Calu3 (cell line): ENCODE measurements around the gene SGMS2. TPM values are rescaled to one million over a fixed set of nuclear protein-coding genes. Genes with fewer than 3 reads are reported as not detected.
"Not testable (repeated sequence)": the region's sequence is repeated elsewhere in the genome, so short reads cannot be mapped to it uniquely, and the experiment has no call there.

Source experiments
- BruUV-seq: library from RNA; stranded (reverse); fragments of 400-500 nt; replicated peaks from 2 replicates; lab custom pipeline; 2021; lab: Mats Ljungman, UMichigan
- CTCF ChIA-PET: fragments of 300-600 bp; sonication (Branson Sonifier 250); formaldehyde crosslinking; loops from one replicate; lab custom pipeline; 2022; ENCODE audit warnings: antibody characterized with exemption; lab: Charles Lee
- DNase-seq: peaks from one replicate; pipeline ENCODE4 v3.0.0; 2022
- H3K27ac Mint-ChIP-seq: one replicate; pipeline ENCODE4 v1.8.0; 2022; ENCODE audit warnings: mixed read lengths; ENCODE audit not compliant: unreplicated experiment
- H3K27me3 Mint-ChIP-seq: one replicate; pipeline ENCODE4 v1.8.0; 2022; ENCODE audit warnings: mixed read lengths; ENCODE audit not compliant: unreplicated experiment
- H3K36me3 Mint-ChIP-seq: one replicate; pipeline ENCODE4 v1.8.0; 2022; ENCODE audit warnings: mild to moderate bottlenecking, moderate library complexity, mixed read lengths; ENCODE audit not compliant: insufficient read depth, unreplicated experiment
- H3K4me1 Mint-ChIP-seq: one replicate; pipeline ENCODE4 v1.8.0; 2022; ENCODE audit warnings: mild to moderate bottlenecking, low read depth, mixed read lengths; ENCODE audit not compliant: unreplicated experiment
- H3K4me3 Mint-ChIP-seq: one replicate; pipeline ENCODE4 v1.8.0; 2022; ENCODE audit warnings: mild to moderate bottlenecking, low read depth, moderate library complexity, mixed read lengths; ENCODE audit not compliant: unreplicated experiment
- H3K9me3 Mint-ChIP-seq: one replicate; pipeline ENCODE4 v1.8.0; 2022; ENCODE audit warnings: low read depth, mixed read lengths; ENCODE audit not compliant: unreplicated experiment
- intact Hi-C: fragments of 100-400 bp; cut with micrococcal nuclease; formaldehyde crosslinking; loops from one replicate; pipeline ENCODE4 v1.10.0; 2022; ENCODE audit not compliant: unreplicated experiment
- total RNA-seq: library from RNA; stranded (reverse); gene quantifications from 2 replicates; pipeline ENCODE4 v1.2.3, GENCODE V29; 2022
- TF ChIP-seq, protein P1 (sequence below): fragments of 200-600 bp; IDR thresholded peaks from one replicate; pipeline ENCODE4 v1.8.0; 2022; ENCODE audit warnings: antibody characterized with exemption; ENCODE audit not compliant: unreplicated experiment

The SGMS2 gene
- total RNA-seq, 1 experiment from 2014 or later, result 67.2 TPM

DNA sequence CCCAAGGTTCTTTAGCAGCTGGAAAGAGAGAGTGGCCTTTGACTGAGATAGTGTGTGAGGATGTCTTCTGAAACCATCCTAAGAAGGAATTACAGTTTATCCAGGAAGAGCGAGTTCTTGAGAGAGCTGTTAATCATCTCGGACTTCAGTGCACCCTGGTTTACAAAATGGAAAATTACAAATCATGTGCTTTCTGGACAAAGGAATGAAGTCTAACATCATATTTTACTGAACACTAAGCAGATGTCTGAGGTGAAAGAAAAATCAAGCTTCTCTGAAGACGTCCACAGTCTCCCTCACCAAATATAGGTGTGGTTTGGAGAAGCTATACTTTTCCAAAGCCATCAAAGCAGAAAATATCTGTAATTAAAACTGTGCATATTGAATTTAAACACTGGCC is 75.8 kb downstream of the SGMS2 start:
- Mint-ChIP-seq H3K27ac (peak overlapping the region; percentile 66), H3K4me3 (no peak overlapping the region), H3K4me1 (peaks cover 23% of the 10 kb centered on the region), H3K36me3 (peaks cover 22% of the 10 kb centered on the region), H3K9me3 (peaks cover 2% of the 10 kb centered on the region), H3K27me3 (no peaks in the 10 kb centered on the region)
- intact Hi-C loops, result no loop called here
- TF ChIP-seq, protein P1, sequence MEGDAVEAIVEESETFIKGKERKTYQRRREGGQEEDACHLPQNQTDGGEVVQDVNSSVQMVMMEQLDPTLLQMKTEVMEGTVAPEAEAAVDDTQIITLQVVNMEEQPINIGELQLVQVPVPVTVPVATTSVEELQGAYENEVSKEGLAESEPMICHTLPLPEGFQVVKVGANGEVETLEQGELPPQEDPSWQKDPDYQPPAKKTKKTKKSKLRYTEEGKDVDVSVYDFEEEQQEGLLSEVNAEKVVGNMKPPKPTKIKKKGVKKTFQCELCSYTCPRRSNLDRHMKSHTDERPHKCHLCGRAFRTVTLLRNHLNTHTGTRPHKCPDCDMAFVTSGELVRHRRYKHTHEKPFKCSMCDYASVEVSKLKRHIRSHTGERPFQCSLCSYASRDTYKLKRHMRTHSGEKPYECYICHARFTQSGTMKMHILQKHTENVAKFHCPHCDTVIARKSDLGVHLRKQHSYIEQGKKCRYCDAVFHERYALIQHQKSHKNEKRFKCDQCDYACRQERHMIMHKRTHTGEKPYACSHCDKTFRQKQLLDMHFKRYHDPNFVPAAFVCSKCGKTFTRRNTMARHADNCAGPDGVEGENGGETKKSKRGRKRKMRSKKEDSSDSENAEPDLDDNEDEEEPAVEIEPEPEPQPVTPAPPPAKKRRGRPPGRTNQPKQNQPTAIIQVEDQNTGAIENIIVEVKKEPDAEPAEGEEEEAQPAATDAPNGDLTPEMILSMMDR, result no peak
- no TSS peak for BruUV-seq
- CTCF ChIA-PET, result no interaction called here
- DNase-seq, result no peak

DNA sequence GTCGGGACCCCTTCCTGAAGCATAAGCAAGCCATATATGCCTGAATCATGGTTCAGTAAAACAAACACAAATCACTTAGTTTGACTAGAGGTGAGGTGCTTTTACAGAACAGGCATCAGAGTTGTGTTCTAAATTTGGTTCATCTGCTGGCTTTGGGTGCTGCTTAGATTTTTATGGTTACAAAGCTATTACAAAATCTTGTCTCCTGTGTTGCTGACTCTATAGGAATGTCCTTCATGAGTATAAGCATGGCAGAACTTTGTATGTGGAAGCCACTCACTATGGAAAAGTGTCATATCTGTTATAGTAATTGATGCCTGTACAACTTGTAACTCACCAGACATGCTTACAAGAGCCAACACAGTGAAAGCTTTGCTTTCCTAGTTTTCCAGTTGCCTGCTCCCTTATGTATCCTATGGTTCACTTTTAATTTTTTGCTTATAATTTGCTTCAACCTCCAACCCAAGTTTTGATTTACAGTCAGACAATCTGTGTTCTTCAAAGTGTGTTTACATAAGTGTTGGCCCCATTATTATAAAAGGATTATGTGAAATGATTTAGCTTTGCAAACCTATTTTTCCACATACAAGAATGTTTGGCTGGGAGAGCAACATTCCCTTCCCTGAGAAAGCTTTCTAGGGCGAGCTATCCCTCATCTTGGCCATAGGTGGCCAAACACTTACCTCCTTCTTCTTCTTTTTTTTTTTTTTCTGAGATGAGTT is 76.6 kb downstream of the SGMS2 start:
- H3K36me3 Mint-ChIP-seq, result peaks cover 24% of the 10 kb centered on the region
- no peaks in the 10 kb centered on the region for H3K27me3 Mint-ChIP-seq
- peaks cover 21% of the 10 kb centered on the region for H3K4me1 Mint-ChIP-seq
- no peak overlapping the region for H3K4me3 Mint-ChIP-seq
- H3K9me3 Mint-ChIP-seq, result peaks cover 2% of the 10 kb centered on the region
- TF ChIP-seq, protein P1, result no peak
- CTCF ChIA-PET, result interaction anchor here (0.7 kb wide), 1 partner anchor 97 kb away, joined by 3 read pairs; no protein-coding TSS in a partner anchor
- no TSS peak for BruUV-seq
- no peak for DNase-seq
- no peak overlapping the region for H3K27ac Mint-ChIP-seq
- intact Hi-C loops, result no loop called here

DNA sequence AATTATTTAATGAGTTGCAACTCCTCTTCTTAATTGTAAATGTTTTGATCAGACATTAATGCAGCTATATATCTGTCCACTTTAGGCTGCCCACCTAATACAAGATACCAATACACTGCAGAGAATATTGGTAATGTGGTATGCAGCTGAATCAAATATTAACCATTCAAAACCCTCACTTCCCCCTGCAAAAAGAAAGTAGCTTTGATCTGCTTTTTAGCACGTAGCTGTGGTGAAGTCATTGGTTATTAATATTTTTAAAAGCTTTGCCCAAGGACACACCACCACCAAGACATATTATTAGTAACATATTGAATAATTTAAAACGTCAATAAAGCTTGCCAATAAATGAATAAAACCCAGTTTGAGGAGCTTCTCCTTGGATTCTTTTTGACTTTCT is 78.0 kb downstream of the SGMS2 start:
- Mint-ChIP-seq H3K27me3 (no peaks in the 10 kb centered on the region), H3K36me3 (peaks cover 24% of the 10 kb centered on the region), H3K27ac (no peak overlapping the region), H3K4me1 (peaks cover 21% of the 10 kb centered on the region), H3K9me3 (peaks cover 2% of the 10 kb centered on the region), H3K4me3 (no peak overlapping the region)
- intact Hi-C loops, result no loop called here
- no peak for DNase-seq
- BruUV-seq, result no TSS peak
- CTCF ChIA-PET, result interaction anchor here (0.6 kb wide), 1 partner anchor 1898 kb away, joined by 6 read pairs; no protein-coding TSS in a partner anchor
- TF ChIP-seq, protein P1, result no peak

DNA sequence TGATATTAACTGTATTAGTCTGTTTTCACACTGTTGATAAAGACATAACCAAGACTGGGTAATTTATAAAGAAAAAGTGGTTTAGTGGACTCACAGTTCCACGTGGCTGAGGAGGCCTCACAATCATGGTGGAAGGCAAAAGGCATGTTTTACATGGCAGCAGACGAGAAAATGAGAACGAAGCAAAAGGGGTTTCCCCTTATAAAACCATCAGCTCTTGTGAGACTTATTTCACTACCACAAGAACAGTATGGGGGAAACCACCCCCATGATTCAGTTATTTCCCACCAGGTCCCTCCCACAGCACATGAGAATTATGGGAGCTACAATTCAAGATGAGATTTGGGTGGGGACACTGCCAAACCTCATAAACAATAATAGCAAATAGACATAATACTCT is 80.3 kb downstream of the SGMS2 start:
- DNase-seq, intact Hi-C loops, CTCF ChIA-PET, H3K9me3 Mint-ChIP-seq, H3K4me3 Mint-ChIP-seq, H3K27ac Mint-ChIP-seq, BruUV-seq, H3K27me3 Mint-ChIP-seq: not testable (repeated sequence)
- H3K36me3 Mint-ChIP-seq, result peaks cover 36% of the 10 kb centered on the region
- H3K4me1 Mint-ChIP-seq, result peaks cover 15% of the 10 kb centered on the region
